HG03521 (cell line): Measurements from ENCODE around the gene FAM78A.

Experiments
- ATAC-seq: cut with Tn5 transposase; IDR thresholded peaks from one replicate; pipeline ENCODE4 v1.9.1; 2021; ENCODE audit warnings: mild to moderate bottlenecking, moderate library complexity; ENCODE audit not compliant: unreplicated experiment

FAM78A gene

DNA sequence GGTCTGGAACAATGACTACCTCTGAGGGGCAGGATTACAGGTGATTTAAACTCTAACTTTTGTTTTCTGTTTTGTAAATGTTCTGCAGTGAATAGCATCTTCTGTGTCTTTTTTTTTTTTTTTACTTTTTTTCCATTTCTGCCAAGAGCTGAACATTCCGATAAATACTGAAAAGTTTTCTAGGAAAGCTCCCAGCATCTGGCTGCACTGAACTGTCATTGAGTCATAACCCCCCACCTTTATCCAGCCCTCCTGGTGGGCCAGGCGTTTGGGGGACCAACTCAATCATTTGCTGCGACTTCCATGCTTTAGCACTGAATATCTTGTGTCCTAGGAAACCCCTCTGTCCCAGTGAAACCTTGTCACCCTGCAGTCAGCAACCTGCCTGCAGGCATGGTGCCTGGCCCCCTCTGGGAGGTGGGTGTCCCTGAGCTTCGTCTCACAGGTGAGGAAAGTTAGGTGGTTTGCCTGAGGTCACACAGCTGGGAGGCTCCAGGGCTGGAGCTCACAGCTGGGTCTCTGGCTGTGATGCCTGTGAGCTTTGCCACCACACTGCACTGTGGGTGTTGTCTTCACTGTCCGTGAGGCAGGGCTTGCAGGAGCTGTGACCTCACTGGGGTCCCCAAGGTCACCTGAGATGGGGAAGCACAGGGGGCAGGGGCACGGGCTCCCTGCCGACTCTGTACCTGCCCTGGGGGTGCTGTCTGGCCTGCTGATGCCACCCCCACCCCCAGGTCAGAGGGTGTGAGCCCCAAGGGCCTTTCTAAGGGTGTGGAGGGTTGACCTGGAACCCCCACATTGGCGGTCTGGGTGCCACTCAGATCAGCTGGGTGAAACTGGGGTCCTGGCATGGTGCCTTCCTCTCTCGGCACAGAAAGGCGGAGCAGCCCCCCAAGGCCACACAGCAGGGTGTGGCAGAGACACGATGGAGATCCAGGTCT lies 27.3 kb upstream of the FAM78A start:
- ATAC-seq = no peak

DNA sequence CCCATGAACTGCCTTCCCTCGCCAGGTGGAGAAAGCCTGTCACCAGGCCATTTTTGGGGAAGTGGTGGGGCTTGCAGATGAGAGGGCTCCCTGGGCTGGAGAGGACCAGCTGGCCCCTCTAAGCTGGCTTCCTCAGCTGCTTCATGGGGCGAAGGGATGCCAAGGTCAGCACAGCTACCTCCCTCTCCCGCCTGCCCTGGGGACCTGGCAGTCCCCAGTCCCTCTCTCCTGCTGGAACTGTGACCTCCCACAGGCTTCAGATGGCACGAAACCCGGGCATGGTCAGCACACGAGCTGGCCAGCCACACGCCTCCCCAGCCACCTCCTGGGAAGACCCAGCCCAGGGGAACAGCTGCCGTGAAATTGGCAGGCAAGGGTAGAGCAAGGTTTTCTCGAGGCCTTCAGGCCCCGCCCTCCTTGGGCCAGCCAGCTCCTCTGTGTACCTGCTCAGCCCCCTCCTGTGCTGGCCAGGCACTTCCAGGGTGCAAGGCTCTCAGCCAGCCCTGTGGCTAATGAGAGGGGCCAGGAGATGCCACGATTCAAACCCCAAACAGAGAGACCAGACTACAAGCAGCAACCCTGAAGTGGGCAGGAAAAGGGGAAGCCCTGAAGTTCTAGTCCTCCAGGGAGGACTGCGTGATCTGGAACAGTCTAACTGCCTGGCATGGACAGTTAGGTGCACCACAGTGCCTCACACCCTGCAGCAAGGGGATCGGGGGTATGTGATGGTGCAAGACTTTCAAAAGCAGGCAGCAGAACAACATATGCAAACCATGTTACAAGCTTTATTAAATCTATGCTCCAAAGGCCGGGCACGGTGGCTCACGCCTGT lies 26.1 kb upstream of the FAM78A start:
- no peak for ATAC-seq

DNA sequence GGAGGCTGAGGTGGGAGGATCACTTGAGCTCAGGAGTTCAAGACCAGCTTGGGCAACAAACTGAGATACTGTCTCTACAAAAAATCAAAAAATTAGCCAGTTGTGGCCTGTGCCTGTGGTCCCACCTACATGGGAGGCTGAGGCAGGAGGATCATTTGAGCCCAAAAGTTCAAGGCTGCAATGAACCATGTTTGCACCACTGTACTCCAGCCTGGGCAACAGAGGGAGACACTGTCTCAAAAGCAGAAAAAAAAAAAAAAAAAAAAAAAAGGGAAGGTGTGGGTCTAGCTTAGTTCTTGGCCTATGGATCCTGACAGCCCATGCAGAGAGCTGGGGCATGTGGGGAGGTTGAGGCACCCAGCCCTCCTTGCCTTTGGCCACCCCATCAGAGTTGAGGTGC lies 24.1 kb upstream of the FAM78A start:
- ATAC-seq = no peak

DNA sequence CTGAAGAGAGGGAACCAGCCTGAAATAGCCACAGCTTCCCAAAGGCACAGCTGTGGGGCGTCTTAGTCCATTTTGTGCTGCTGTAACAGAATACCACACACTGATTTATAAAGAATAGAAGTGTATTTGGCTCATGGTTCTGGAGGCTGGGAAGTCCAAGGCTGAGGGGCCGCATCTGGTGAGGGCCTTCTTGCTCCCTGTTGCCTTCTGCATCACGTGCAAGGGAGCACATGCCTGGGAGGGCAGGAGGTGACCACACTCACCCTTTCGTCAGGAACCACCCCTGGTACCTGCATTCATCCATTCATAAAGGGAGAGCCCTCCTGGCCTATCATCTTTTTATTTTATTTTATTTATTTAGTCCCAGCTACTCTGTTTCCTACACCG lies 23.6 kb upstream of the FAM78A start:
- no peak for ATAC-seq

DNA sequence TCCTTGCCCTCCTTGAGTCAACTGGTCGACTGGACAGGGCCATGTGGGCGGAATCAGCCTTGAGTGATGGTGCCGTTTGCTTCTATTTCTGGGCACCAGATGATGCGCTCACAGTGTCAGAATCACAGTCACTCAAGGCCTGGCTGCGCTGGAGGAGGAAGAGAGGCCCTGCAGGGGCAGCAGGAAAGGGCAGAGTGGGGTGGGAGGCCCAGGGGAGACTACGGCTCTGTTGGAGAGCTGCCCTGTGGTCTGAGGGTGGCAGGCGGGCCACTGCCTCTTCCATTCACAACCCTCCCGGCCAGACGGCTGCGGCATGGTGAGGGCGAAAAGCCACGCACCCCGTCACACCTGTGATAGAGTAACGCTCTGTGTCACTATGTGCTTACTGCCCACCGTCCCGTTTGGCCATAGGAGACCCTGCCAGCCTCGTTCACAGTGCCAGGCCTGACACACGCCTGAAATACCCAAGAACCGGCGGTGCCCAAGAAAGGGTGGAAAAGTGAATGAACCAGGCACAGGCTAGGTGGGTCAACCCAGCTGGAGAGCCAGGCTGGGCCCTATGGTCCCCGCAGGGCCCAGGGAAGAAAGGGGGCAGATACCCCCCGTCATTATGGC lies 23.1 kb upstream of the FAM78A start:
- ATAC-seq = no peak

DNA sequence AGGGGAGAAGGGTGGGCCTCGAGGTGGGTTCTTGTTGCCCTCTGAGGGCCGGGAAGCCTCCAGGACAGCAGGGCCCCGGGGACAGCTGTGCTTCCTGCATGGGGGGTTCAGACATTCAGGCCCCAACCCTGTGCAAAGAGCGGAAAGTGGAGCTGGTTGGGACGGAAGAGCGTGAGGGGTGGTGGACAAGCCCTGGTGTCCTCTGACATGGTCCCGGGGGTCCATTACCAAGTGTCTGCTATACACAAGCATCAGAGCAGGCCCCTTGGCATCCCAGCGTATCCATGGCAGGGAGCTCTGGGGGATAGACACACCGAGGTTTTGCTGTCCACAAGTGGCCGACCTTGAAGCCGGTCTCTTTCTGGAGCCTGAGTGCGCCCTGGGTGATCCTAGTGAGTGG lies 22.5 kb upstream of the FAM78A start:
- ATAC-seq = no peak

DNA sequence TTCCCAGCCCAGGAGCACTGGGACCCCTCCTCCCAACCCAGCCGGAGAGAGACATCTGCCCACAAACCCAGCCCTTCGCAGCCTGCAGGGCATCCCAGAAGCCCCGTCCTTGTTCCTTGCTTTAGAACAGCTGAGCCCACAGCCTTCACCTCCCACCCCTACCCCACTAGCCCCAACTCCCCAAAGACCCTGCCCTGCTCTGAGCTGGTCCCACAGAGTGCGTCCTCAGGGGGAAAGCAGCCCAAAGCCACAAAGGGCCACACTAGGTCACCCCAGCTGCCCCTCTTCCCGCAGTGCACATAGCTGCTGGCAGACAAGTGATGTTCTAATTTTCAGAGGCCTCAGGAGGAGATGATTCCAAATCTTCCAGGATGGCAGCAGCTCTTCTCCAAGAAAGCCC lies 22.0 kb upstream of the FAM78A start:
- no peak for ATAC-seq

DNA sequence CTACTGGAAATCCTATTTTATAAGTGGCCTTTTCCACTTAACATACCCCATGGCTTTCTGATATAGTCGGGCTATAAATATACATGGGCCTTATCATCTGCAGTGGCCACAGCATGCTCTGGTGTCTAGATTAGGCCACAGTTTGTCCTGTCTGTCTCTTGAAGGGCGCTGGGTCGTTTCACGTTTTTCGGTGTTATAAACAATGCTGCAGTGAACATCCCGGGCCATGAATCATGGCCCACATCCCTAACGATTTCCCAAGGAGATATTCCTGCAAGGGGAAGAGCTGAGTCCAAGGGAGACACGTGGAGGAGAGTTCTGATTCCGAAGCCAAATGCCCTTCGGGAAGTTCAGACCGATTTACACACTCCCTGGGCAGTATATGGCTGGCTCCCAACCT lies 21.6 kb upstream of the FAM78A start:
- no peak for ATAC-seq

DNA sequence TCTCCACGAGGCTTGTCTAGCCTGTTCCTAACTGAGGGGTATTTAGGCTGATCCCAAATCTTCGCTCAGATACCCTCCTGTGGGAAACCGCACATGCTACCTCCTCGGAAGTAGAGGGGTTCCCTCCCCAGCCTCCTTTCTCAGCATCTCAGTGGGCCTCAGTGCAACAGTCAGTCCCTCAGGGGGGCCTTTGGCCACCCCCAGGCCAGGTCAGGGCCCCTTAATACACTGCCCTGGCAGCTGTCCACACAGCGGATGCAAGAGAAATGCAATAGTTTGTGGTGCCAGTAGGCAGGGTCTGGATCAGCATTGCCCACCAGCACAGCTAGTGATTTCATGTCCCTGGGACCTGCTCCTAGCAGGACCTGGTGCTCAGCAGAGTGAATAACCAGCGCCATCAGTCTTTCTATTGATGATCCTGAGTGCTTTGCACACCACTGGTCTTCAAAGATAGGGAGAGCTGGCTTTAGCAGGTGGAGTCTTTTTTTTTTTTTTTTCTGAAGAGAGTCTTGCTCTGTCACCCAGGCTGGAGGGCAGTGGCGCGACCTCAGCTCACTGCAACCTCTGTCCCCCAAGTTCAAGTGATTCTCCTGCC lies 20.7 kb upstream of the FAM78A start:
- no peak for ATAC-seq

DNA sequence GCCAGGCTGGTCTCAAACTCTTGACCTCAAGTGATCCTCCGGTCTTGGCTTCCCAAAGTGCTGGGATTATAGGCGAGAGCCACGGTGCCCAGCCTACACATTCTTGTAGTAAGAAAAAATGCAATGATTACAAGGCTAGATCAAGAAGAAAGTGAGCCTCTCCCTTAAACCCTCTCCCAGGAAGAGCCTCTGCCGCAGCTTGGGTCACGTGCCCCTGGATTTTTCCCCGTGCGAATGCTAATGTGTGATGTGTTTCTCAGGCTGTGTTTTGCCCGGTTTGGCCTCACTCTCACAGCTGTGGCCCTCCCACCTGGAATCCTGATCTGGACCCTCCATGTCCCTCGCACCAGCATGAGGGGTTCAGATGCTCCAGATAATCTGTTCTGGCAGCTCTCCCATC lies 20.1 kb upstream of the FAM78A start:
- no peak for ATAC-seq

DNA sequence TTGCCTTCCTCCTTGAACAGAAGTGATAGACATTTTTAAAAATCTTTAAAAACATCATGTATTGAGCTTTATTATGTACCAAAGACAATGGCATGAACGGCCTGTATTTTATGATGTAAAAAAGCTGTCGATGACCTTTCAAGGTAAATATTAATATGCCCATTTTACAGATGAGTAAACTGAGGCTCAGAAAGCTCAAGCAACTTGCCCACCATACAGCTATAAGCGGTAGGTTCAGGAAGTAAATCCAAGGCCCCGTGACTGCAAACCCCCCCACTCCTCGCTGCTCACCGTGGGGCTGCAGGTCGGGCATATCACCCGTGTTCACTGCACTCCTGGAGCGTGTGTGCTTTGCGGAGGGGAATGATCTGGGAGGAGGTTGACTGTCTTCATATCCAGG lies 16.6 kb upstream of the FAM78A start:
- no peak for ATAC-seq

DNA sequence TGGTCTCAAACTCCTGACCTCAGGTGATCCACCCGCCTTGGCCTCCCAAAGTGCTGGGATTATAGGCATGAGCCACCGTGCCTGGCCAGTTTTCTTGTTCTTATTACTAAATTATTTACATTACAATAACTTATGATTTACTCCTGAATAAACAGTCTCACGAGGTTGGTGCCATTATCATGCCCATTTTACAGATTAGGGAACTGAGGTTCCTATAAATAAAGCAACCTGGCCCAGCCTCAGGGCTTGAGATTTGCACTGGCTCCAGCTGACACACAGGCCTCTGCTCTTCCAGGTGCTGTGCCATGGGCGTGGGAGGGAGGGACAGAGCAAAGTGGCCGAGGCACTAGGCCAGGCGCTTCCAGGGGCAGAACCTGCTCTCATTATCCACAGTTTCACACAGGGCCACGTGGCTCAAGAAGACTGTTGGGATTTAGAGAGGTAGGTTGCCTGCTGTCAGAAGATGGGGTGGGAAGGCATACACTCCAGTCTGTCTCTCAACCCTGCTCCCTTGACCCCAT lies 15.5 kb upstream of the FAM78A start:
- ATAC-seq = no peak

DNA sequence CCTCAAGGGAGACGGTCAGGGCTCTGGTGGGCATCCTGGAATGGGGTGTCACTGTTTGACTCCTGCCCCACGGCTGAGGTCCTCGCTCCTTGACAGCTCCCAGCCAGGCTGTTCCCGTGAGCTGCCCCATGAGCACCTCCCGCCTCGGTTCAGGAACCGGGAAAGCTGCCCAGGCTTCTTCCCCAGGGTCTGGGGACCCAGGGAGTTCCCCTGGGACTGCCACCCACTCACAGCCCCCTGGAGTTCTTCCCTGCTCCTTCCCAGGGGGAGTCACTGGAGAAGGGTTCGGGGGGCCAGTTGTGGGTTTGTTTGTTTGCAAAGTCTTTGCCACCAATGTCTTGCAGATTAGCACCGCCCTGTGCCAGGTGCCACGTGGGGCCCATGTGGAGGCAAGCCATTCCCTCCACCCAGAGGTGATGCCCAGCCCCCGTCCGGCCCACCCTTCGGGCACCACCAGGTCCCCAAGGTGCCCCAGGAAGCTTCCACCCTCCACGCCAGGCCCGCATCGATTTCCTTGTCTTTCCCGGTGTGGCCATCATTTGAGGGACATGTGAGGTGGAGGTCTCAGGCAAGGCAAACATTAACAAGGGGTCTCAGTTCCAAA lies 14.6 kb upstream of the FAM78A start:
- no peak for ATAC-seq

DNA sequence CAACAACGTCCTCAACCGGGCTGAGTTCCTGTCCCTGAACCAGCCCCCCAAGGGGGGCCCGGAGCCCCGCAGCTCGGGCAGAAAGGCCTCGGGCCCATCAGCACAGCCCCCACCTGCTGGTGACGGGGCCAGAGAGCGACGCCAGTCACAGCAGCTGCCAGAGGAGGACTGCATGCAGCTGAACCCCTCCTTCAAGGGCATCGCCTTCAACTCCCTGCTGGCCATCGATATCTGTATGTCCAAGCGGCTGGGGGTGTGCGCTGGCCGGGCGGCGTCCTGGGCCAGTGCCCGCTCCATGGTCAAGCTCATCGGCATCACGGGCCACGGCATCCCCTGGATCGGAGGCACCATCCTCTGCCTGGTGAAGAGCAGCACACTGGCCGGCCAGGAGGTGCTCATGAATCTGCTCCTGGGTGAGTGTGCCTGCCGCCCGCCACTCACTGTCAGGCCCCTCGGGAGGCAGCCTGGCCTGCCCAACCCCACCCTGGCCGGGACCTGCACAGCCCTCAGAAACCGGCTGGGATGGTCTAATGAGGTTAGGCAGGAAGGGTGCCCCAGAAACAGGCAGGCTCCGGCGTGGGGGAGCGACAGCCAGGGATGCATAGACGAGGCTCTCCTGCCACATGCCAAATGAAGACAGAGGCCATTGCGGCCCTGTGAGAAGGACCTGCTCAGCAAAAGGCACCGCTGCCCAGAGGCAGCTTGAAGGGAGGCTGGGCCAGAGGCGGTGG lies 13.9 kb upstream of the FAM78A start:
- no peak for ATAC-seq

DNA sequence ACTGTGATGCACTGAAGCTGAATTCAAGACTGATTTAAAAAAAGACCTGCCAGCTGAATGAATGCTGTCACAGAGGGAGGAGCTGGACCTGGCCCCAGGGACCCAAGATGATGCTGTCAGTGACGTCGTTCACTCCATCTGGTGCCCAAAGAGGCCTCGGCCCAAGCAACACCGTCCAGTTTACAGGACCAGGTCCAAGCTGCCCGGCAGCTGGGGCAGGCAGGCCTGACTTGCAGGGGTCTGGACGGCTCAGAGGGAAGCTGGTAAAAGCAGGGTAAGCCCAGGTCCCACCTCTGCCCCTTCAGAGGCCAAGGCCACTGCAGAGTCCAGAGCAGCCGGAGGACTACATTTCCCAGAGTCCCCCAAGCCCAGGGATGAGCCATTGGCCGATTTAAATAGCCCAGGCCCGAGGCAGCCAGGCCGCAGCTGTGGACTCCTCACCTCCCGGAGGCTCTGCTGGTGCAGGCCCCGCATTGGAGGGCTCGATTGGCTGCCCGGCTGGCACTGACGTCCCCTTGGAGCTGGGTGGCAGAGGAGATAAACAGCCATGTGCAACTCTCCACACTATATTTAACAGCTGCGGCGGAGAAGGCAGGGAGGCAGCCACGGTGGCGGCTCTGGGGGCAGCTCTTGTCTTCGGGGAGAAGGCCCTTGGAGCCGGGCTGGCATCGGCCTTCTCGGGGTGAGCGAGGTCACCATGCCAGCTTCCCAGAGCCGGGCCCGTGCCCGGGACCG lies 13.2 kb upstream of the FAM78A start, which contains the start of gene PLPP7:
PLPP7 (plus strand) TSS at position 423 of the 735 bp plus-strand sequence; CDS start at position 698, 275 bp downstream.
- no peak for ATAC-seq

DNA sequence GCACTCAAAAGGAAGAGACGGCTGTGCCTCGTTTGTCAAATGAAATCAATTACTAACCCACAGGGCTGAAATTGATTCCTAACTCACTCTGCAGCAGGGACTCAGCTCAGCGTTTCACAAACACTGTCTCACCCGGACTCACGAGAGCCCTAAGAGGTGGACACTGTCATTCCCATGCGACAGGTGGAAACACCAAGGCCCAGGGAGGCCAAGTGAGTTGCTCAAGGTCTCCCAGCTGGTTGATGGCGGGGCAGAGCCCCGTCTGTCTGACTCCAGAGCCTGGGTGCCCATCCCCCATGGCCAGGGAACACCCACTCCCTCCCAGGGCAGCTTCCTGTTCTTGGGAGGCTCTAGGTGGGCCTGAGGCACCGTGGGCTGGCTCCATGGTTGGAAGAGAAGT lies 11.9 kb upstream of the FAM78A start:
- no peak for ATAC-seq

DNA sequence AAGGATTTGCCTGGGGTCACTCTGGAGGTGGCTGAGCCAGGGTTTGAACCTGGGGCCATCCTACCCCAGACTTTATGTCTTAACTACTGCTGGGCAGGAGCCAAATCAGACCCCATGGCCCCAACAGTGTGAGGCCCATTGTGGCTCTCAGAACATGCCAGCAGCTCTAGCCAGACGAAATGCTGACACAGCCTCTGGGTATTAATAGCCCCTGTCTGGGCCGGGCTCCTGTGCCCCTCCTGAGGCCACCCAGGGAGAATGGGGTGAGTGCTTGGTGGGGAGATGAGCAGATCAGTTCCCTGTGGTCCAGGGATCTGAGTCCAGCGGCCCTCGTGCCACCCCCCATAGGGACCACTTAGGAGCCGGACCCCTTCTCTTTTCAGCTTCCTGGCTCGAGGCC lies 11.0 kb upstream of the FAM78A start:
- ATAC-seq = no peak

DNA sequence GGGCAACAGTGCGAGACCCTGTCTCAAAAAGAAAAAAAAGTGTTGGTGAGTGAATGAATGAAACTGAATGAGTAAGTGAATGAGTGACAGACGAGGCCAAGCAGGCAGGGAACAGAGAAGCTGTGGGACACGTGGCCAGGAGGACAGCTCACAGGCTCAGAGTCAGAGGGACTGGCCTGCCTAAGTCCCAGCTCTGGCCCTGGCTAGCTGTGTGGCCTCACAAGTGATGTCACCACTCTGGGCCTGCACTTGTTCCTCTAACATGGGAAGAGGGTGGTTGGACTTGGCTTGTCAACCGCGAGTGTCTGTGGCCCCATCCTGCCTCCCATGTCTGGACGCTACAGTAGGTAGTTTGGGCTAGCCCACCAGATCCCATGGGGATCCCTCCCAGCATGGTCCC lies 8.5 kb upstream of the FAM78A start:
- ATAC-seq = no peak
